Calu3 (cell line): ENCODE measurements around the gene PLEKHH3. TPM values are rescaled to one million over a fixed set of nuclear protein-coding genes. Genes with fewer than 3 reads are reported as not detected.
A peak's percentile ranks its signal among the peaks of the same experiment; 100 is the strongest.

Source experiments
- BruUV-seq: library from RNA; stranded (reverse); fragments of 400-500 nt; replicated peaks from 2 replicates; lab custom pipeline; 2021; lab: Mats Ljungman, UMichigan
- CTCF ChIA-PET: fragments of 300-600 bp; sonication (Branson Sonifier 250); formaldehyde crosslinking; loops from one replicate; lab custom pipeline; 2022; ENCODE audit warnings: antibody characterized with exemption; lab: Charles Lee
- DNase-seq: peaks from one replicate; pipeline ENCODE4 v3.0.0; 2022
- H3K27ac Mint-ChIP-seq: one replicate; pipeline ENCODE4 v1.8.0; 2022; ENCODE audit warnings: mixed read lengths; ENCODE audit not compliant: unreplicated experiment
- H3K27me3 Mint-ChIP-seq: one replicate; pipeline ENCODE4 v1.8.0; 2022; ENCODE audit warnings: mixed read lengths; ENCODE audit not compliant: unreplicated experiment
- H3K36me3 Mint-ChIP-seq: one replicate; pipeline ENCODE4 v1.8.0; 2022; ENCODE audit warnings: mild to moderate bottlenecking, moderate library complexity, mixed read lengths; ENCODE audit not compliant: insufficient read depth, unreplicated experiment
- H3K4me1 Mint-ChIP-seq: one replicate; pipeline ENCODE4 v1.8.0; 2022; ENCODE audit warnings: mild to moderate bottlenecking, low read depth, mixed read lengths; ENCODE audit not compliant: unreplicated experiment
- H3K4me3 Mint-ChIP-seq: one replicate; pipeline ENCODE4 v1.8.0; 2022; ENCODE audit warnings: mild to moderate bottlenecking, low read depth, moderate library complexity, mixed read lengths; ENCODE audit not compliant: unreplicated experiment
- H3K9me3 Mint-ChIP-seq: one replicate; pipeline ENCODE4 v1.8.0; 2022; ENCODE audit warnings: low read depth, mixed read lengths; ENCODE audit not compliant: unreplicated experiment
- intact Hi-C: fragments of 100-400 bp; cut with micrococcal nuclease; formaldehyde crosslinking; loops from one replicate; pipeline ENCODE4 v1.10.0; 2022; ENCODE audit not compliant: unreplicated experiment
- total RNA-seq: library from RNA; stranded (reverse); gene quantifications from 2 replicates; pipeline ENCODE4 v1.2.3, GENCODE V29; 2022
- TF ChIP-seq, protein P1 (sequence below): fragments of 200-600 bp; IDR thresholded peaks from one replicate; pipeline ENCODE4 v1.8.0; 2022; ENCODE audit warnings: antibody characterized with exemption; ENCODE audit not compliant: unreplicated experiment

The PLEKHH3 gene
- total RNA-seq, 1 experiment from 2014 or later = 35.2 TPM

DNA sequence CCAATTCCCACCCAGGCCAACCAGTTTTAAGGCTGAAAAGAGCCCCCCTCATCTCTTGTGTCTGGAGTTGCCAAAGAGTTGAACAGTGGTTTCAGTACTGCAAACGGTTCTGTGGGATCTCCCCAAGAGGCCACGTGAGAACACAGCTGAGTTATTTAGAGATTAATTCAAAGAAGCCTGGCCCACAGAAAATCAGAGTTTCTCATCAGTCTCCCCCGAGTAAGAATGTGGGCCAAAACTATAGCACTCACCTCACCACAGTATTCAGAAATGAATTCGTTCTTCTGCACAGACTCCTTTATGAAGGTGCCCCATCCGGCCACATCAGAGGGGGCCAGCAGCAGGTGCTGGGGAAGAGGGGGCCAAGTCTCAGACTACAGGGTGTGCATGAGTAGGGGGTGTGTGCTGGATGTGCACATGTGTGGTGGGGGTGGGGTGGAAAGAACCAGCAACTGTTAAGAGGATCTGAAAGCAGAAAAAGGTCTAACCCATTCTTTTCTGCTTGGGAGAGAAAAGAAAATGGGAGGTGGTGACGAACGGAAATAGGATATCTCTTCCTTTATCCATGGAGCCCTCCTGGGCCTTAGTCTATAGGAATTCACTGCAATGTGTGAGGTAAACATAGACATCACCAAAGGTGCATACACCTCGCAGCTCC is 28.2 kb upstream of the PLEKHH3 start:
- DNase-seq = no peak
- intact Hi-C loops = loop anchor here (10.0 kb wide), 1 partner anchor 60 kb away; the partner anchor contains the start of gene RAMP2

DNA sequence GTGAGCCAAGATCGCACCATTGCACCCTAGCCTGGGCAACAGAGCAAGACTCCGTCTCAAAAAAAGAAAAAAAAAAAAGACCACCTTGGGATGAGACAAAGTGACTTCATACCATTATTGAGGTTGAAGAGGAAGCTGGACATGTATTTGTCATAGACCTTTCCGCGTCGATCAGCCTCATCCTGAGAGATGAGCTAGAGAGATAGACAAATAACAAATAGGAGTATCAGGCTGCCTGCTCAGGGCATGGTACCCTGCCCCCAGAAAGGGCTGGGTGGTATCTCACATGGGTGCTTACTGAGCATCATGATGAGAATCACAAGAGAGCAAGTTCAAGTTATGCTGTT is 27.7 kb upstream of the PLEKHH3 start:
- Mint-ChIP-seq H3K4me1 (no peaks in the 10 kb centered on the region), H3K4me3 (no peak overlapping the region), H3K9me3 (no peaks in the 10 kb centered on the region), H3K27ac (no peak overlapping the region), H3K27me3 (no peaks in the 10 kb centered on the region), H3K36me3 (peaks cover 13% of the 10 kb centered on the region)
- DNase-seq = no peak
- CTCF ChIA-PET = interaction anchor here (1.1 kb wide), 1 partner anchor 156 kb away, joined by 3 read pairs; no protein-coding TSS in a partner anchor
- intact Hi-C loops = loop anchor here (10.0 kb wide), 1 partner anchor 60 kb away; the partner anchor contains the start of gene RAMP2
- TF ChIP-seq, protein P1, sequence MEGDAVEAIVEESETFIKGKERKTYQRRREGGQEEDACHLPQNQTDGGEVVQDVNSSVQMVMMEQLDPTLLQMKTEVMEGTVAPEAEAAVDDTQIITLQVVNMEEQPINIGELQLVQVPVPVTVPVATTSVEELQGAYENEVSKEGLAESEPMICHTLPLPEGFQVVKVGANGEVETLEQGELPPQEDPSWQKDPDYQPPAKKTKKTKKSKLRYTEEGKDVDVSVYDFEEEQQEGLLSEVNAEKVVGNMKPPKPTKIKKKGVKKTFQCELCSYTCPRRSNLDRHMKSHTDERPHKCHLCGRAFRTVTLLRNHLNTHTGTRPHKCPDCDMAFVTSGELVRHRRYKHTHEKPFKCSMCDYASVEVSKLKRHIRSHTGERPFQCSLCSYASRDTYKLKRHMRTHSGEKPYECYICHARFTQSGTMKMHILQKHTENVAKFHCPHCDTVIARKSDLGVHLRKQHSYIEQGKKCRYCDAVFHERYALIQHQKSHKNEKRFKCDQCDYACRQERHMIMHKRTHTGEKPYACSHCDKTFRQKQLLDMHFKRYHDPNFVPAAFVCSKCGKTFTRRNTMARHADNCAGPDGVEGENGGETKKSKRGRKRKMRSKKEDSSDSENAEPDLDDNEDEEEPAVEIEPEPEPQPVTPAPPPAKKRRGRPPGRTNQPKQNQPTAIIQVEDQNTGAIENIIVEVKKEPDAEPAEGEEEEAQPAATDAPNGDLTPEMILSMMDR = no peak
- no TSS peak for BruUV-seq

More for the DNA sequence above, 28.2 kb upstream of the PLEKHH3 start:
- H3K4me3 Mint-ChIP-seq = no peak overlapping the region
- TF ChIP-seq, protein P1 = no peak
- H3K4me1 Mint-ChIP-seq = no peaks in the 10 kb centered on the region
- H3K27ac Mint-ChIP-seq = no peak overlapping the region
- peaks cover 14% of the 10 kb centered on the region for H3K36me3 Mint-ChIP-seq
- CTCF ChIA-PET = no interaction called here
- no peaks in the 10 kb centered on the region for H3K27me3 Mint-ChIP-seq
- BruUV-seq = no TSS peak
- H3K9me3 Mint-ChIP-seq = no peaks in the 10 kb centered on the region

DNA sequence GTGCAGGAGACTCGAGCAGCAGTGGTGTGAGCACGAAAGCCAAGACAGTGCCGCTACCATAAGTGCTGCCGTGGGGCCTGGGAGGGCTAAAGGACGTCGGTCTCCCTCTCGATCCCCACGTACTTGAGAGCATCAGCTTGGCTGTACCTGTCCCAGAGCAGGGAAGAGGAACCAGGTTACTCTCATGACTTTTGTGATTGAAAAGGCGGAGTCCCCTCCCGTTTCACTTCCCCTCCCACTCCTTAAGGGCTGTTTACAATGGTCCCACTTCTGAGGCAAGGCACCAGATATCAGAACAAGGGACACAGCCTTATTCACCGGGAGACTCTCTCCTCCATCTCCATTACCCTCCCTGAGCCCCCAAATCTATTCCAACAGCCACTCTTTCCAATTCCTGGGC is 25.7 kb upstream of the PLEKHH3 start:
- Mint-ChIP-seq H3K27ac (no peak overlapping the region), H3K9me3 (no peaks in the 10 kb centered on the region), H3K4me3 (no peak overlapping the region), H3K4me1 (no peaks in the 10 kb centered on the region), H3K27me3 (no peaks in the 10 kb centered on the region), H3K36me3 (peaks cover 19% of the 10 kb centered on the region)
- TF ChIP-seq, protein P1 = no peak
- DNase-seq = no peak
- intact Hi-C loops = loop anchor here (10.0 kb wide), 1 partner anchor 62 kb away; the partner anchor contains the start of gene RAMP2
- CTCF ChIA-PET = no interaction called here
- no TSS peak for BruUV-seq

DNA sequence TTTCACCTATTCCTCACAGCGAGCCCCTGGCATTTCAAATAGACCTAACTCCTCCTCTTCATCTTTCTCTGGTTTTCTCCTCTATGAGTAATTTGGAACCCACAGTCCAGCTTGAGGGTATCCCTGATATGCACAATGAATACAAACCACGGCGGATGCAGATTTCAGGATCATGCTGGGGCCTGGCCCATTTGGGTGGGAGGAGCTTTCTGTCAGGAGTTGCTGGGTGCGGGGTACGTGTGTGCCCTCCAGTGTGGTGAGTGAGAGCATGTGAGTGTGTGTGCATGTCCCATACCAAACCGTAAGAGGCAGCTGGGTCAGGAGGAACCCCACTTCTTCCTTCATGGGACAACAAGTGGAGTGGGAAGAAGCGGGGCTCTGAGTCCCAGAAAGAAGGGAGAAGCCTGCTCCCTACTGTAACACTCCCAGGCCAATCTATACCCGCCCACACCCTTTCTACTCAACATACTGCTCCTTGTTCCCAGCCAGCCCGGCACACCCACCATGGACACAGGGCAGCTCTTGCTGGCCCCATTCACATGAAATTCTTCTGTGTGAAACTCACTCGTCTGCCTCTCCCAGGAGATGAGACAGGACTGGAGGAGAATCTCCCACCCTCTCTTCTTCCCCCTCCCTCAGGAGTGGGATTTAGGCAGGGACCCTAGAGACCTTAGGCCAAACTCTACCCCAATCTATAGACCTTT is 23.9 kb upstream of the PLEKHH3 start:
- Mint-ChIP-seq H3K4me1 (no peaks in the 10 kb centered on the region), H3K36me3 (peaks cover 12% of the 10 kb centered on the region), H3K9me3 (no peaks in the 10 kb centered on the region), H3K27ac (no peak overlapping the region), H3K4me3 (no peak overlapping the region), H3K27me3 (no peaks in the 10 kb centered on the region)
- TF ChIP-seq, protein P1 = no peak
- DNase-seq = no peak
- intact Hi-C loops = loop anchor here (10.0 kb wide), 1 partner anchor 64 kb away; the partner anchor contains the start of gene RAMP2
- TSS peak; percentile 17 for BruUV-seq
- CTCF ChIA-PET = no interaction called here
